Measurements from ENCODE around the gene WASL. TPM values are rescaled to one million over a fixed set of nuclear protein-coding genes. Genes with fewer than 3 reads are reported as not detected.

The WASL gene
- polyA plus RNA-seq, 3 donors: 81.0 to 85.6 (median 83.5) TPM

DNA sequence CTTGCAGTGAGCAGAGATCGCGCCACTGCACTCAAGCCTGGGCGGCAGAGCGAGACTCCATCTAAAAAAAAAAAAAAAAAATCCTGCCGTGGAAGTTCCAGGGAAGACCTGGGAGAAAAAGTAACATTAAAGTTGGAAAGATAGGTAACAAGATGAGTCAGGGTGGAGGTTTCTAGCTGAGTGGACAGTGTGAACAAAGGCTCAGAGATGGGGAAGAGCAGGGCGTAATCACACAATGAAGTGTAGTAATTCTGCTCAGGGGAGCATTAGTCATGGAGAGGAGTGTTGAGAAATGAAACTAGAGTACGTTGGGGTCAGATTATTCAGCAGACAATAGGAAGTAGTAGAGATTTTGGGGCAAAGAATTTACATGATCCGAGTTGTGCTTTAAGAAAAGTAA, 21.6 kb upstream of the WASL start:
- DNase-seq (ENCODE audit: low read depth in 3 of 3, low spot score in 2 of 3): no peak

DNA sequence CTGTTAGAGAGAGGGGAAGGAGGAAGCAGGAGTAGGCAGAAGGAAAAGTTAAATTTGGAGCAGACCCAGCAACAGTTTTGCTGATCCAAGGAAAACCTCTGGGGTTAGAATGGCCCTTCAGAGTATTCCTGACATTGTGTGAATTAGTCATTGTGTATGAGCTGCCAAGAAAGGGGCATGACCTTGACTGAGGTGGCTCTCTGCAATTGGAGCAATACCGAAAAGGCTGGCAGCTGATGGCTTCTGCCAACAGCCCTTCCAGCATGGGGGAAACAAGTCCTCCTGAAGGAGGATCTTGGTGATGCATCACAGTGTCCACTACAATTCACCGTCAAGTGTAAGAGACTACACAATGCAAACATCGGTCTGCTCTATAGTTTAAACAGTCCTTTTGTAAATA, 20.6 kb upstream of the WASL start:
- no peak for DNase-seq (ENCODE audit: low read depth in 3 of 3, low spot score in 2 of 3)

DNA sequence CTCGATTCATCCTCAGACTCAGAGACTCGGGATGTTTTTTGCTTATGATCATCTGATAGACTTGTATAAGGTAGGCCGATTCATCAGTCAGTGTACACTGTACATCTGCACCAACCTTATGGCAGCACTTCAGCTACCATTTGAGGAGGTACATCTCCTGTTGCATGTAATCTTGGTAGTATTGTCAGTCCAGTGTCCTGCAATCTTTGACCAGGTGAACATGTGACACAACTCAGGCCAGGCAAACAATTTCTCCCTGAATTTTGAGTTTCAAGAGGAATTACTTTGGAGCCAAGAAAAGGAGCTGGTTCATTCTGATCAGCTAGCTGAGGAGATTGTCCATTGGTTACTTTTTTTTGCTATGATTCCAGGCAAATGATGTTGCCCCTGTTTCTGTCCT, 19.7 kb upstream of the WASL start:
- no peak for DNase-seq (ENCODE audit: low read depth in 3 of 3, low spot score in 2 of 3)

GRCh38 chr7:123763191-123763661, 14.4 kb upstream of the WASL start:
- no peak for DNase-seq (ENCODE audit: low read depth in 3 of 3, low spot score in 2 of 3)

- no peak for DNase-seq (ENCODE audit: low read depth in 3 of 3, low spot score in 2 of 3)
Measured at GRCh38 chr7:123761729-123762128, 12.9 kb upstream of the WASL start.

DNA sequence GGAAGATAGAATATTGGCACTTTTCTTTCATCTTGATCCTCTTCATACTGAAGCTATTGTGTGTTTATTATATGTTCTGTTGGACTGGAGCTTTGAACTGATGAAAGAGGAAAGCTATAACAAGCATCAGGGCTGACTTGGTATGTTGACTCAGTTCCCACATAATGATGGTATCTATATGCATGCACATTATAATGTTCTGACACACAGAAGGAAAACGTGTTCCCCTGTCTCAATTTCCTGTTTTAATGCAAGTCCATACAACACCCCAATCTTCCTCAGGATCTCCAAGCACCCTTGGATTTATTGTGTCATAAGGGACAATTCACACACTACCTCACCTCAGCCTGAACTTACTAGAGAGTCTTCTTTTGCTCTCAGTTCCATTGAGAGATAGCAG, 8.3 kb upstream of the WASL start:
- DNase-seq (ENCODE audit: low read depth in 3 of 3, low spot score in 2 of 3): no peak

- DNase-seq (ENCODE audit: low read depth in 3 of 3, low spot score in 2 of 3): no peak
Measured at GRCh38 chr7:123755338-123755737, 6.5 kb upstream of the WASL start.

- no peak for DNase-seq (ENCODE audit: low read depth in 3 of 3, low spot score in 2 of 3)
Measured at GRCh38 chr7:123754271-123754871, 5.6 kb upstream of the WASL start.

- no peak for DNase-seq (ENCODE audit: low read depth in 3 of 3, low spot score in 2 of 3)
Measured at GRCh38 chr7:123752534-123752933, 3.7 kb upstream of the WASL start.

- DNase-seq (ENCODE audit: low read depth in 3 of 3, low spot score in 2 of 3): peak in 1 of 3 donors; percentile 12
Measured at GRCh38 chr7:123751821-123752220, 3.0 kb upstream of the WASL start.

DNA sequence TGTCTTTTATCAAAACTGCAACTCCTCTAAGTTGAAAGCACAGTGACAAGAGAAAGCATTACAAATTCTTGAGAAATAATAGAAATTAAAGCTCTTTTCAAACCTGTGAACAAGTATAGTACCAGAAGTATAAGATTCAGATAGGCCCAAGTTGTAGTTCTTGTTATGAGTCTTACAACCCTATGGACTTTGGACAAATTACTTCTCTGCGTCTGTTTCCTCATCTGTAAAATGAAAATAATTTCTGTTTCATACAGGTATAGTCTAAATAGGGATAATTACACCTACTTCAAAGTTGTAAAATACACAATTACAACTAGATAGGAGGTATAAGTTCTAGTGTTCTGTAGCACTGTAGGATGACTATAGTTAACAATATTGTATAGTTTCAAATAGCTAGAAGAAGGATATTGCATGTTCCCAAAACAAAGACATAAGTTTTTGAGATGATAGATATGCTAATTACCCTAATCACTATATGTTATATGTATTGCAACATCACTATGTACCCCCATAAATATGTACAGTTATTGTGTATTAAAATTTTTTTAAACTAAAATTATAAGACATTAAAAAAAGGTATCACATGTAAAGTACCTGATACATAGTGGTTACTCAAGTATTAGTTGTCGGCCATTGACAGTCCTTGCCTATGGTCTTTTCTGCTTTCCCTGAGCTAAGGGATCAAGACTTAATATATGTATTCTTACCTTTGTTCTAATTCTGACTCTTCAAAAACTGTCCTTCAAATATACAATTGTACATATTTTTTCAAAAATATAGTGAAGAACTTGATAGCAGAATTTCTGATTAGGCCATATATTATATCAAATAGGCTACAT, 1.8 kb upstream of the WASL start:
- no peak for DNase-seq (ENCODE audit: low read depth in 3 of 3, low spot score in 2 of 3)

DNA sequence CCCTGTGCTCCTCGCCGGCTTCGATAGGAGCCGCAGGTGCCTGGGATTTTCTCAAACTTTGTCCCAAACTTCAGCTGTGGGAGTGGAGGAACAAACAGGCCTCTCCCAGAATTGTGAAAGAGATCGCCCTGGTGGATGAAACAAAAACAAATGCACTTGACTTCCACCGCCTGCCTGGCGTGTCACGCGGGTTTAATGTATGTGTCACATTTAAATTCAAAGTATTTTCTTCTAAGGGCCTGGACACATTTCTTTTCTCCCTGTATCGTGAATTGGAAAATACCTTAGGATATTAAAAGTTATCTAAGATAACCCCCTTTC, 694 bp upstream of the WASL start:
- DNase-seq (ENCODE audit: low read depth in 3 of 3, low spot score in 2 of 3): no peak

DNA sequence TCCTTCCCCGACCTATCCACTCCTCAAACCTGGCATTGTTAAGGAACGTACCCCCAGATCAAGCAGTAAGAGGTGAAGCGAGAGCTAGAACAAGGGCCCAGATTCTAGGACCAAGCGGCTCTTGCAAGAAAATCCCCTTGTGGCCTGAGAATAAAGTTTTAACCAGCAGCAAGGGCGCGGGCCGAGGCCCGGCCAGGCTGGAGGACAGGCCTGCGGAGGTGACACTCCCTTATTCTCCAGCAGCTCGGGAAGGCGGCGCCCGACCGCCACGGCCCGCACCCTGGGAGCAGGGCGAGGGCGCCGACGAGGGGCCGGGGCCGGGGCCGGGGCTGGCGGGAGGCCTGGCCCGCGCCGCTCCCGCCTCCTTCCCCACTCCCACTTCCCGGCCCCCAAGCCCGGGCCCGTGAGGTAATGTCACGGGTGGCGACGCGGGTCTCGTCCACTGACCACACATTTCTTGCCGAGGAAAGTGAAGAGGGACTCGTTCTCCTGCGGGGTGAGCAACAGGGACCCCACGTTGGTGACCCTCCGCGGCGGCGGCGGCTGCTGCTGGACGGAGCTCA, 551 bp downstream of the WASL start:
- DNase-seq (ENCODE audit: low read depth in 3 of 3, low spot score in 2 of 3): peak; percentile 23 to 38 (median 29)

DNA sequence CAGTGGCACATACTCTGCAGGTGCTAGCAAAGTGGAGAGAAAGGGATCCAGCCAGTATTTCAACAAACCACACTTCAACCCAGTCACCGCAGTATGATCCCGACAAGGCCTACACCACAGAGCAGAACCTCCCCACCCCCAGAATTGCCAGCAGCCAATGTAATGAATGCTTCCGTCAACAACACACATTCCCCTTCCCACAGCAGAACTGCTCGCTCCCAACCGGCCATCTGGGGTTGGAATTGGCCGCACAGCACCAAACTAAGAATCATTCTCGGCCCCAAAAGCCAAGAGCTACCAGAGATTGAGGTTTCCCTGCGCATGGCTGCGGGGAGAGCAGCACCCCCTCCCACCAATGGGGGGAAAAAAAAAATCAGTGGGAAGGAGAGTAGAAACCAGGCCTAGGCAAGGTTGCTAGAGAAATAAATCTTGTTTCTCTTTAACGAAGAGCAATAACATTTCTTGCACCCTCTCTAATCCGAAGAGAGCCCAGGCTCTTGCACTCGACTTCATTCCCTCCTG, 1.1 kb downstream of the WASL start:
- peak; percentile 56 to 59 (median 58) for DNase-seq (ENCODE audit: low read depth in 3 of 3, low spot score in 2 of 3)

DNA sequence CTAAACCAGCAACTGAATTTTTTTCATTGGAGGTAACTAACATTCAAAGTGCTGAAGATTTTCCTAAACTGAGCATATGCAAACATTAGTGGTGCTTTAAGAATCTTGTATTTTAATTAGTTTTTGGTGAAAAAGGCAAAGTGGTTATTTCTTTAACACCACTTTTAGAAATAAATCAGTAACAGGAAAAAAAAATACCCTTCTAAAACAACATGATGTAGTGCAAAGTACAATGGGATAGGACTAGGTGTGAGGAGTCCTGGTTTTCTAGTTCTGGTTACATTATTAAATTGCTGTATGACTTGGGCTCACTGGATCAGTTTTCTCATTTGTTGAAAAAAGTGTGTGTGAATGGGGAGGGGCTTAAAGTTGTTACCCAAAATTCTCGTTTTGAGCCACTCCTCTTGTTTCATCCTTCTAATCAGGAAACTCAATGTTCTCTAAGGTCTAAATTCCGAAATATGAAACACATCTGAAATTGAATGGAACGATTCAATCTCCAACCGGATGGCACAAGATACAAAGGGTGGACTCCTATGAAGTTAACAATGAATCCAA, 1.8 kb downstream of the WASL start:
- no peak for DNase-seq (ENCODE audit: low read depth in 3 of 3, low spot score in 2 of 3)

DNA sequence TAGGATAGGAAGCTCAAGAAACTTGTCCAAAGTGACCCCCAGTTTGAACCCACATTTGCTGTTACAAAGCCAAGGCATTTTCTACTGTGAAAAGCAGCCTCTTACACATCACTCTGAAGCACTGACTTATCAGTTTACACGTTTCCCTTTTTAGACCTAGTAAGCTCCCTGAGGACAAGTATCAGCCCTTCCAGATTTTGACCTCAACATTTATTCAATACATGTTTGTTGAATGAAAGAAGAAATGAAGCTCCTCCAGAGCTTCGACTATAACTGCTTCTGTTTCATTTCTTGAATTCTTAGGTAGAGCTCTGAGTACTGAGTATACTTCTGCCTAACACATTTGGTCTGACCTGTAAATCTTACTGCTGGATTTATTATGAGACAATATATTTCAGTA, 2.7 kb downstream of the WASL start:
- DNase-seq (ENCODE audit: low read depth in 3 of 3, low spot score in 2 of 3): no peak

GRCh38 chr7:123745437-123745836, 3.4 kb downstream of the WASL start:
- DNase-seq (ENCODE audit: low read depth in 3 of 3, low spot score in 2 of 3): no peak

DNA sequence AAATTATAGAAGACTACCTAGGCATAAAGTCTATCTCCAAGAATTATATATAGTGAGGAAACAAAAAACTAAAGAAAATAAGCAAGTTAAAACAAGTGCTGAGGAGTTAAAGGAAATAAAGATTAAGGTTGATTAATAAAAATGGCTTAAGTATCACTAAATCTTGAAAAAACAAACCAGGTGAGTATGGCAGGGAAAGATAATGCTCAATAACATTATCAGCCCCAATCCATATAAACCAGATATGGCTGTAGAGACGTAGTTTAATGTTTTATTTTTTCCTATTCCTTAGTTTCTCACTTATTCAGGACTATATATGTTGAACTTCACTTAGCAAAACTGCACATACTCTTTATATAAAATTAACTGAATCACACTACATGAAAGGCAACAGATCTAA, 4.4 kb downstream of the WASL start:
- DNase-seq (ENCODE audit: low read depth in 3 of 3, low spot score in 2 of 3): no peak

DNA sequence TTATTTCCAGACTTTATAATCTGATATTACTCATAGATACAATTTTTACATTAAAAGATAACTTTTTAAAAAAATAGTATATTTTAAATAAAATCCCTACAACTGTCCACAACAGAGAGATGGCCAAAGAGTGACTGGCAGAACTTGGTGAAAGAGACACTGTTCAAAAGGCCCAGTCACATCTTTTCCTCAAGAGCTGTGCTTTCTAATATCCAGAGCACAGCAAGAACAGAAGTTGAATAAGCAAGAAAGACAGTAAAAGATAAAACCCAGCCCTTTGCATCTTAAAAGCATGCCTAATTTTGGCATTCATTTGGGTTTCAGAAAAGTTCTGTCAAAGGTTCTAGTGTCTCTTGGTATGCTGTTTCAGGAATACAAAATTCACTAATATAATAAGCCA, 6.9 kb downstream of the WASL start:
- no peak for DNase-seq (ENCODE audit: low read depth in 3 of 3, low spot score in 2 of 3)

DNA sequence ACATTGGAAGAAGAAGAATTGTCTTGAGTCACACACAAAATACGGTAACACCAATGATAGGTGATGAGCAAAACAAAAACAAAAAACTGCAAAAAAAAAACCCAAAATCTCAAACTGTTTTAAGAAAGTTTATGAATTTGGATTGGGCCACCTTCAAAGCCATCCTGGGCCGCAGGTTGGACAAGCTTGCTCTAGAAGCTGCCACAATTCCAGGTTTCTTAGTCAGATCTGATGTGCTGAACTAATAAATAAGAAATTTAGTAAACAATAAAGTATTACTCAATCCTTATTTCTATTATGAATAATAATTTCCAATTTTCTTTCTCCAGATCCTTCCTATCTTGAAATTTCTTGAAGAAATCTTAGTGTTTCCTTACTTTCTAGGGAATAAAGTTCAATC, 10.0 kb downstream of the WASL start:
- DNase-seq (ENCODE audit: low read depth in 3 of 3, low spot score in 2 of 3): no peak

DNA sequence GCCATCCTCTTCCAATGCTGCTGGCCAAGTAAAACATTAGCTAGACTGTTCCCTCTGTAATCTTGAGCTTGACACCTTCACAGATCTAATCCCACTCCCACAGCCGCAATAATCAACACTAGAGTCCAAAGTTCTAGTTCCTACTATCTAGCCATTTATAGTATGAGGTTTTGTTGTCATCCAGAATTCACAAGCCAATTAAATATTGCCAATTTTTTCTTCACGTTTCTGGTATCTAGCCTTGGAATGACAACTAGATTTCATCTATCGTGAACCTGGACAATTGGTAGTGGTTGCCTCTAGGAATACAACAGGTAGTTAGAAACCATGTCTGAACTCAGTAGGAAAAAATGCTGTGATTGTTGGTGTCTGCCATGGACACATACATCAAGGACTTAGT, 10.4 kb downstream of the WASL start:
- DNase-seq (ENCODE audit: low read depth in 3 of 3, low spot score in 2 of 3): no peak
